CD4-positive, alpha-beta memory T cell (primary cell): ENCODE data around the gene PATE4. TPM values are rescaled to one million over a fixed set of nuclear protein-coding genes. Genes with fewer than 3 reads are reported as not detected.

Experiments
- CTCF ChIA-PET: fragments of 350-600 bp; sonication (Branson Sonifier 250); formaldehyde crosslinking; loops from one replicate; lab custom pipeline; 2021; ENCODE audit warnings: inconsistent platforms; ENCODE audit not compliant: partially characterized antibody; lab: Charles Lee
- POLR2A ChIA-PET: fragments of 350-600 bp; sonication (Branson Sonifier 250); formaldehyde crosslinking; loops from one replicate; lab custom pipeline; 2021; ENCODE audit not compliant: partially characterized antibody; lab: Charles Lee
- DNase-seq, 5 donors: peaks; one replicate each; pipeline versions ENCODE4 v3.0.0 to v3.0.0-alpha.2; 2020 to 2022; ENCODE audit warnings: mixed read lengths in 1 of 5
- H3K27ac ChIP-seq: one replicate; pipeline ENCODE4 v1.7.0; 2013; ENCODE audit warnings: low read depth, low read length
- H3K27me3 ChIP-seq: 2 replicates; pipeline ENCODE4 v1.7.0; 2013; ENCODE audit warnings: mild to moderate bottlenecking, low read length, moderate library complexity; ENCODE audit not compliant: insufficient read depth
- H3K36me3 ChIP-seq: 2 replicates; pipeline ENCODE4 v1.7.0; 2013; ENCODE audit warnings: mild to moderate bottlenecking, low read length, moderate library complexity; ENCODE audit not compliant: insufficient read depth
- H3K4me1 ChIP-seq: 2 replicates; pipeline ENCODE4 v1.7.0; 2013; ENCODE audit warnings: mild to moderate bottlenecking, low read length, moderate library complexity; ENCODE audit not compliant: insufficient read depth
- H3K4me3 ChIP-seq, 2 donors: one replicate each; pipeline ENCODE4 v1.7.0; 2013; ENCODE audit warnings: low read length in 2 of 2, mild to moderate bottlenecking in 1 of 2
- H3K9me3 ChIP-seq, 2 donors: one replicate each; pipeline ENCODE4 v1.7.0; 2013; ENCODE audit warnings: low read length in 2 of 2, control low read depth in 1 of 2; ENCODE audit not compliant: control insufficient read depth in 1 of 2
- H3K27ac Mint-ChIP-seq, 7 donors: one replicate each; pipeline ENCODE4 v1.8.0; 2020 to 2021; ENCODE audit warnings: mixed read lengths in 7 of 7, mild to moderate bottlenecking in 6 of 7, inconsistent platforms in 3 of 7, moderate library complexity in 3 of 7
- H3K27me3 Mint-ChIP-seq, 2 donors: one replicate each; pipeline ENCODE4 v1.8.0; 2020 to 2021; ENCODE audit warnings: mixed read lengths in 2 of 2
- H3K36me3 Mint-ChIP-seq, 2 donors: one replicate each; pipeline ENCODE4 v1.8.0; 2020 to 2021; ENCODE audit warnings: mixed read lengths in 2 of 2, inconsistent platforms in 1 of 2, mild to moderate bottlenecking in 1 of 2
- H3K4me1 Mint-ChIP-seq, 4 donors: one replicate each; pipeline ENCODE4 v1.8.0; 2020 to 2021; ENCODE audit warnings: mixed read lengths in 4 of 4, mild to moderate bottlenecking in 1 of 4
- H3K4me3 Mint-ChIP-seq, 8 donors: one replicate each; pipeline ENCODE4 v1.8.0; 2020 to 2021; ENCODE audit warnings: mixed read lengths in 8 of 8, mild to moderate bottlenecking in 7 of 8, moderate library complexity in 6 of 8, inconsistent platforms in 3 of 8
- H3K9me3 Mint-ChIP-seq, 8 donors: one replicate each; pipeline ENCODE4 v1.8.0; 2020 to 2021; ENCODE audit warnings: mixed read lengths in 8 of 8, mild to moderate bottlenecking in 5 of 8, inconsistent platforms in 3 of 8, moderate library complexity in 1 of 8
- intact Hi-C: fragments of 100-400 bp; cut with micrococcal nuclease; formaldehyde crosslinking; loops from one replicate; pipeline ENCODE4 v1.15.1; 2023
- polyA plus RNA-seq, 2 donors: library from polyadenylated mRNA; unstranded; fragments of 300-500 nt; fragmentation: Illumina TruSeq; gene quantifications; one replicate each; pipeline ENCODE4 v1.2.3, GENCODE V29; 2021
- total RNA-seq, 2 experiments: library from RNA; stranded (reverse); gene quantifications; one replicate each; pipeline ENCODE4 v1.2.3, GENCODE V29; 2021

Gene PATE4
- total and polyA plus RNA-seq, 4 experiments from 2014 or later, result not detected

DNA sequence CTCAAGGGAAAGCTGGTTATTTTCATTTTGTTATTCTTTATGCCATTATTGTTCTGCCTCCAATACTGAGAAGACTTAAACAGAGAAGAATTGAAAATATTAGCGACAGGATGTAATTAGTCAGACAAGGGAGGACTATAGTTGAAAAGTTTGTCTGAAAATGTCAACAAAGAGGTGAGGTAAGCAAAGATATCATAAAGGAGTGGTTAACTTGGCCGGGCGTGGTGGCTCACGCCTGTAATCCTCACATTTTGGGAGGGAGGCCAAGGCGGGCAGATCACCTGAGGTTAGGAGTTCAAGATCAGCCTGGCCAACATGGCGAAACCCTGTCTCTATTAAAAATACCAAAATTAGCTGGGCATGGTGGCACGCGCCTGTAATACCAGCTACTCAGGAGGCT, 50.3 kb downstream of the PATE4 start:
- CTCF ChIA-PET, result no interaction called here
- intact Hi-C loops, result no loop called here
- Histone ChIP-seq H3K4me3 (no peak overlapping the region), H3K36me3 (no peaks in the 10 kb centered on the region), H3K4me1 (peaks cover 13% of the 10 kb centered on the region), H3K27me3 (no peaks in the 10 kb centered on the region), H3K9me3 (no peaks in the 10 kb centered on the region), H3K27ac (no peak overlapping the region)
- POLR2A ChIA-PET, result no interaction called here
- H3K4me3 Mint-ChIP-seq, result no peak overlapping the region
- H3K4me1 Mint-ChIP-seq, result peaks cover 7 to 21% (median 14%) of the 10 kb centered on the region in 4 donors
- peaks cover 0 to 8% of the 10 kb centered on the region in 2 donors for H3K36me3 Mint-ChIP-seq
- DNase-seq, result no peak
- peaks cover 0 to 4% (median 0%) of the 10 kb centered on the region in 8 donors for H3K9me3 Mint-ChIP-seq
- no peak overlapping the region for H3K27ac Mint-ChIP-seq
- H3K27me3 Mint-ChIP-seq, result peaks cover 3 to 6% of the 10 kb centered on the region in 2 donors

DNA sequence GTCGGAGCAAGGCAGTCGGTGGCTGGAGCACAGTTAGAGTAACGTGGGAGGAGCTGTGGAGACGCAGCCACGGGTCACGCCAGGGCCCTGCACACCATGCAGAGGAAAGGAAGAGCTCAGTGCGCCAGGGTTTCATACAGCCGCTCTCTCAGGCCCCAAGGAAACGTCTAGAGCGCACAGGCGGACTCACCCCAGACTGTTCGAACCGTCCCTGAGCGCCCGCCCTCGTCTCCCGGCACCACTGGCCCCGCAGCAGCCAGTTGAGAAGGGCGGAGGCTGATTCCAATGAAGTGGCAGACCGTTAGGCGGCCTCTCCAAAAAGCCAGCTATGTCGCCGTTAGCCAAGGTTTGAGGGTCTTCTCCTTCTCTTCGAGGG, 53.9 kb downstream of the PATE4 start:
- H3K4me3 Mint-ChIP-seq, result peak overlapping the region; percentile 89 to 99 (median 94)
- peaks cover 33% of the 10 kb centered on the region for H3K4me1 ChIP-seq
- H3K9me3 Mint-ChIP-seq, result peaks cover 0 to 4% (median 0%) of the 10 kb centered on the region in 8 donors
- peaks cover 0 to 15% of the 10 kb centered on the region in 2 donors for H3K36me3 Mint-ChIP-seq
- ChIA-PET CTCF (interaction anchor here (1.0 to 2.3 kb wide), 12 partner anchors 9 to 1010 kb away, joined by 3 to 11 read pairs (median 4); partner anchors contain the start of genes PUS3 and STT3A), POLR2A (interaction anchor here (0.6 to 2.6 kb wide), 15 partner anchors 10 to 933 kb away, joined by 3 to 52 read pairs (median 7); partner anchors contain the start of genes CCDC15, CDON, CHEK1 and DDX25)
- H3K4me3 ChIP-seq, result peak overlapping the region; percentile 67 to 73
- no peaks in the 10 kb centered on the region for H3K36me3 ChIP-seq
- H3K27me3 Mint-ChIP-seq, result peaks cover 0 to 6% of the 10 kb centered on the region in 2 donors
- H3K27ac Mint-ChIP-seq, result peak overlapping the region; percentile 96 to 99 (median 98)
- H3K9me3 ChIP-seq, result no peaks in the 10 kb centered on the region
- peak in 1 of 5 donors; percentile 67 for DNase-seq
- intact Hi-C loops, result loop anchor here (1.0 to 5.0 kb wide), 10 partner anchors 16 to 1140 kb away; partner anchors contain the start of genes CCDC15, CDON, CHEK1 and EI24
- H3K27ac ChIP-seq, result peak overlapping the region; percentile 79
- peaks cover 17 to 40% (median 29%) of the 10 kb centered on the region in 4 donors for H3K4me1 Mint-ChIP-seq
- H3K27me3 ChIP-seq, result no peaks in the 10 kb centered on the region

DNA sequence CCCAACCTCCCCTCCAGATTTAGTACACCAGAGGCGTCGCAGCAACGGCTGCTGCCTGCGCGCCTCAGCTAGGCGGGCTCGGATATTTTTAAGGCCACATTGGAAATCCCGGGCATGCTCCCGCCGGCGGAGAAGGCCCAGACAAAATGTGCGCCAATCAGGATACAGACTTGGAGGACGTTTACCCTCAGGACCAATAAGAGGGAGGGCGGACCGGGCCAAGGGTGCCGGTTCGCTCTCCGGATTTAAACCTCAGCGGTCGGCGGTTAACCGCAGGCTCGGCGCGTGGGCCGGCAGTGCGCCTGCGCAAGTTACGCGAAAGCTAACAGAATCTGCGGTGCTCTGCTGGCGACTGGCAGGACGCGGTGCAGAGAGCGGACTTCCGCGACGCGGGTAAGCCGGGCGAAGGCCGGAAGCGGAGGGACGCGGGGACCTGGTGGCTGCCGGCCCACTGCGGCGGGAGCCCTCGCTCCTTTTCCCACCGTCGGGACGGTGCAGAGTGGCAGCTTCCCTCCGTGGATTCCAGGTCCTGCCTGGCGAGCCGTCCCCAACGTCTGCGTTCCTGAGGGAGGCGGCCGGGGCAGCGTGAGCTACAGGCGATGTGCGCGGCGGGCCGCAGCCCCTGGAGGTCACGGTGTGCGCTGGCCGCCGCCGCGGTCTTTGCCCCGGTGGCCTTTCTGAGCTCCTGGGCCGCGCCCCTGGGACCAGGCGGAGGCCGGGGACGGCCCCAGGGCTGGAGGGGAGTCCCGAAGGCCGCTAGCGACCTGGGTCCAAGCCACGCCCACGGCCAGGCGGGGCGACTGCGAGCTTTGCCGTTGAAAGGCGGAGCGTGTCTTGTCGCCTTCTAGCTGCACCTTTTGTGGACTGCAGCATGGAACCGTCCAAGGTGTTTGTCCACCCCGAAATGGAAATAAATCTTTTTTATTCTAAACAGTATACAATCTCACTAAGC, 54.5 kb downstream of the PATE4 start, which contains the start of gene HYLS1:
Gene HYLS1 (plus strand): TSS at position 296 of the 952 bp plus-strand sequence. CDS start 11,701 bp downstream, outside the sequence.
- H3K9me3 Mint-ChIP-seq, result peaks cover 0 to 4% (median 0%) of the 10 kb centered on the region in 8 donors
- peaks cover 20 to 45% (median 30%) of the 10 kb centered on the region in 4 donors for H3K4me1 Mint-ChIP-seq
- H3K36me3 ChIP-seq, result no peaks in the 10 kb centered on the region
- CTCF ChIA-PET, result interaction anchor here (0.8 to 2.3 kb wide), 17 partner anchors 9 to 1011 kb away, joined by 3 to 11 read pairs (median 4); partner anchors contain the start of genes CHEK1, EI24, PUS3 and STT3A
- H3K4me3 ChIP-seq, result peak within 1 kb of the TSS; percentile 67 to 73
- H3K36me3 Mint-ChIP-seq, result peaks cover 4 to 19% of the 10 kb centered on the region in 2 donors
- no peaks in the 10 kb centered on the region for H3K9me3 ChIP-seq
- DNase-seq, result peak; percentile 96 to 99 (median 96)
- no peaks in the 10 kb centered on the region for H3K27me3 ChIP-seq
- intact Hi-C loops, result loop anchor here (1.0 to 5.0 kb wide), 10 partner anchors 16 to 1141 kb away; partner anchors contain the start of genes CCDC15, CDON, CHEK1 and EI24
- peak within 1 kb of the TSS; percentile 96 to 99 (median 98) for H3K27ac Mint-ChIP-seq
- H3K27me3 Mint-ChIP-seq, result peaks cover 0 to 6% of the 10 kb centered on the region in 2 donors
- peak within 1 kb of the TSS; percentile 89 to 99 (median 94) for H3K4me3 Mint-ChIP-seq
- H3K4me1 ChIP-seq, result peaks cover 33% of the 10 kb centered on the region
- POLR2A ChIA-PET, result interaction anchor here (0.6 to 2.6 kb wide), 19 partner anchors 9 to 934 kb away, joined by 3 to 52 read pairs (median 4); partner anchors contain the start of genes CCDC15, CDON, CHEK1 and DCPS
- peak within 1 kb of the TSS; percentile 79 for H3K27ac ChIP-seq

Other genes with a start within 250 kb of the PATE4 start
- gene STT3A, start 240.5 kb upstream of the PATE4 start, total RNA-seq, result 100 to 1,000 TPM; 133 to 138 TPM
- gene STT3A, start 240.5 kb upstream of the PATE4 start, polyA plus RNA-seq, result 10 to 100 TPM; 81.8 to 86.7 TPM
- gene CHEK1, start 208.2 kb upstream of the PATE4 start, total RNA-seq, result 1 to 10 TPM in 1 of 2 experiments, under 1 TPM in 1; 1.00 to 1.7 TPM
- 1 to 10 TPM; 2.0 TPM for gene CHEK1, start 208.2 kb upstream of the PATE4 start, polyA plus RNA-seq
- not detected for gene ACRV1, start 152.5 kb upstream of the PATE4 start, total RNA-seq
- gene ACRV1, start 152.5 kb upstream of the PATE4 start, polyA plus RNA-seq, result not detected
- not detected for gene PATE1, start 87.0 kb upstream of the PATE4 start, total RNA-seq
- not detected for gene PATE1, start 87.0 kb upstream of the PATE4 start, polyA plus RNA-seq
- gene PATE2, start 54.5 kb upstream of the PATE4 start, total RNA-seq, result not detected
- gene PATE2, start 54.5 kb upstream of the PATE4 start, polyA plus RNA-seq, result not detected
- gene PATE3, start 45.2 kb upstream of the PATE4 start, total RNA-seq, result not detected
- not detected for gene PATE3, start 45.2 kb upstream of the PATE4 start, polyA plus RNA-seq
- gene HYLS1, start 54.4 kb downstream of the PATE4 start, total RNA-seq, result 1 to 10 TPM; 8.1 to 8.2 TPM
- 1 to 10 TPM; 8.9 to 9.6 TPM for gene HYLS1, start 54.4 kb downstream of the PATE4 start, polyA plus RNA-seq
- gene PUS3, start 69.9 kb downstream of the PATE4 start, total RNA-seq, result 10 to 100 TPM; 12.4 to 12.6 TPM
- gene PUS3, start 69.9 kb downstream of the PATE4 start, polyA plus RNA-seq, result 10 to 100 TPM in 1 of 2 donors, 1 to 10 TPM in 1; 5.3 to 11.9 TPM
- gene DDX25, start 71.2 kb downstream of the PATE4 start, total RNA-seq, result not detected
- not detected for gene DDX25, start 71.2 kb downstream of the PATE4 start, polyA plus RNA-seq
- gene VSIG10L2, start 112.7 kb downstream of the PATE4 start, total RNA-seq, result not detected
- gene VSIG10L2, start 112.7 kb downstream of the PATE4 start, polyA plus RNA-seq, result not detected
- gene CDON, start 229.6 kb downstream of the PATE4 start, total RNA-seq, result 1 to 10 TPM; 2.7 to 3.1 TPM
- under 1 TPM; 0.03 to 0.54 TPM for gene CDON, start 229.6 kb downstream of the PATE4 start, polyA plus RNA-seq